Endothelial cell of umbilical vein (primary cell): ENCODE measurements around the gene ZMIZ1. TPM values are rescaled to one million over a fixed set of nuclear protein-coding genes. Genes with fewer than 3 reads are reported as not detected.

Experiments used
- BruUV-seq: library from RNA; stranded (reverse); fragments of 400-500 nt; replicated peaks from 2 replicates; lab custom pipeline; 2021; lab: Mats Ljungman, UMichigan
- CTCF ChIA-PET: fragments of 300-600, 350-600 bp; sonication (Branson Sonifier 250); formaldehyde crosslinking; loops from one replicate; lab custom pipeline; 2021; ENCODE audit warnings: antibody characterized with exemption, inconsistent platforms; lab: Charles Lee
- POLR2A ChIA-PET: fragments of 300-600, 350-600 bp; sonication (Branson Sonifier 250); formaldehyde crosslinking; loops from one replicate; lab custom pipeline; 2021; ENCODE audit warnings: antibody characterized with exemption, inconsistent platforms; lab: Charles Lee
- DNase-seq: peaks from one replicate; pipeline ENCODE4 v3.0.0-alpha.2; 2011; ENCODE audit warnings: low read depth, low spot score
- FAIRE-seq: peaks from 2 replicates; lab custom pipeline; 2011; peaks lifted over from hg19 to GRCh38; lab: Jason Lieb, UNC
- H2AFZ ChIP-seq: 2 replicates; pipeline ENCODE4 v1.6.0; 2012; ENCODE audit warnings: low read depth, low read length, control low read depth, inconsistent platforms
- H3K27ac ChIP-seq: 2 replicates; pipeline ENCODE4 v1.5.1; 2011; ENCODE audit warnings: low read depth, mild to moderate bottlenecking, control low read depth, low read length, moderate library complexity; ENCODE audit not compliant: insufficient read depth
- H3K27me3 ChIP-seq, 2 experiments: 2 replicates each; pipeline versions ENCODE4 v1.6.0 to v1.6.1; 2011; ENCODE audit warnings: low read length in 2 of 2, mixed read lengths in 1 of 2; ENCODE audit not compliant: control insufficient read depth in 2 of 2, insufficient read depth in 2 of 2
- H3K36me3 ChIP-seq, 2 experiments: 2 replicates in 1 of 2; 3 replicates in 1 of 2; pipeline ENCODE4 v1.5.1; 2011; ENCODE audit warnings: low read length in 2 of 2, mild to moderate bottlenecking in 1 of 2, moderate library complexity in 1 of 2; ENCODE audit not compliant: control insufficient read depth in 2 of 2, insufficient read depth in 2 of 2; ENCODE audit errors: extremely low read depth in 1 of 2
- H3K4me1 ChIP-seq: 3 replicates; pipeline ENCODE4 v1.5.1; 2011; ENCODE audit warnings: mild to moderate bottlenecking, low read length; ENCODE audit not compliant: control insufficient read depth, insufficient read depth; ENCODE audit errors: extremely low read depth
- H3K4me2 ChIP-seq: 2 replicates; pipeline ENCODE4 v1.6.1; 2011; ENCODE audit warnings: low read length, control low read depth, mixed read lengths; ENCODE audit not compliant: insufficient read depth
- H3K4me3 ChIP-seq, 3 experiments: fragments of 200-600 bp in 1 of 3; sonication (generic), shearing (Covaris generic) in 1 of 3; replicated peaks in 1 of 3; 2 replicates each; pipeline ENCODE4 v1.5.1; 2011 to 2016; ENCODE audit warnings: control low read depth in 3 of 3, low read length in 3 of 3, mild to moderate bottlenecking in 2 of 3, inconsistent platforms in 1 of 3, low read depth in 1 of 3, moderate library complexity in 1 of 3; ENCODE audit not compliant: insufficient read depth in 1 of 3
- H3K79me2 ChIP-seq: 2 replicates; pipeline ENCODE4 v1.6.0; 2012; ENCODE audit warnings: low read length, inconsistent platforms; ENCODE audit not compliant: control insufficient read depth, insufficient read depth
- H3K9ac ChIP-seq: replicated peaks from 2 replicates; pipeline ENCODE3; 2011; ENCODE audit warnings: low read length, control low read depth; ENCODE audit not compliant: insufficient read depth; ENCODE audit errors: extremely low read depth
- H3K9me1 ChIP-seq: replicated peaks from 3 replicates; pipeline ENCODE4 v1.6.0; 2011; ENCODE audit warnings: mild to moderate bottlenecking, low read length; ENCODE audit not compliant: control insufficient read depth, insufficient read depth; ENCODE audit errors: extremely low read depth
- H3K9me3 ChIP-seq: replicated peaks from 2 replicates; pipeline ENCODE4 v1.5.1; 2012; ENCODE audit warnings: low read length, inconsistent platforms; ENCODE audit not compliant: control insufficient read depth, insufficient read depth
- H4K20me1 ChIP-seq: replicated peaks from 2 replicates; pipeline ENCODE3; 2011; ENCODE audit warnings: mild to moderate bottlenecking, low read length; ENCODE audit not compliant: control insufficient read depth, insufficient read depth; ENCODE audit errors: extremely low read depth
- CTCF ChIP-seq, 2 donors: IDR thresholded peaks; 1 replicate in 1 of 2; 2 replicates in 1 of 2; pipeline ENCODE4 v1.5.1; 2011; ENCODE audit warnings: low read length in 2 of 2, mild to moderate bottlenecking in 2 of 2, moderate library complexity in 2 of 2, control low read depth in 1 of 2, inconsistent platforms in 1 of 2, low read depth in 1 of 2; ENCODE audit not compliant: insufficient read depth in 1 of 2; ENCODE audit errors: extremely low read depth in 1 of 2
- FOS ChIP-seq: IDR thresholded peaks from 2 replicates; pipeline ENCODE4 v1.6.1; 2011; ENCODE audit warnings: mild to moderate bottlenecking, low read length, moderate library complexity, borderline replicate concordance; ENCODE audit not compliant: insufficient read depth
- GATA2 ChIP-seq: IDR thresholded peaks from 2 replicates; pipeline ENCODE4 v1.7.0; 2011; ENCODE audit warnings: low read depth, mild to moderate bottlenecking, moderate library complexity, mixed read lengths, low read length; ENCODE audit not compliant: insufficient read length, insufficient read depth
- JUN ChIP-seq: IDR thresholded peaks from 2 replicates; pipeline ENCODE4 v1.6.1; 2011; ENCODE audit warnings: borderline replicate concordance, low read depth; ENCODE audit not compliant: insufficient read length, insufficient read depth
- MAX ChIP-seq: IDR thresholded peaks from 2 replicates; pipeline ENCODE4 v1.6.1; 2011; ENCODE audit not compliant: insufficient read depth, insufficient read length
- MYC ChIP-seq: IDR thresholded peaks from one replicate; pipeline ENCODE4 v1.6.1; 2011; ENCODE audit warnings: mild to moderate bottlenecking, low read depth, low read length
- POLR2AphosphoS5 ChIP-seq: IDR thresholded peaks from 2 replicates; pipeline ENCODE4 v1.6.1; 2012; ENCODE audit warnings: low read depth, mild to moderate bottlenecking, control low read depth, low read length, moderate library complexity; ENCODE audit not compliant: insufficient read depth
- dilution Hi-C: fragments of 300-500 bp; cut with MboI; formaldehyde crosslinking; loops from one replicate; pipeline ENCODE4 v1.15.0; 2019; ENCODE audit warnings: low sequenced_read_pairs; ENCODE audit not compliant: extremely low pct_ligation_motif_present
- intact Hi-C: fragments of 100-400 bp; cut with micrococcal nuclease; formaldehyde crosslinking; loops from one replicate; pipeline ENCODE4 v1.10.0; 2022
- polyA plus RNA-seq, 4 experiments: library from polyadenylated mRNA; depleted of rRNA in 3 of 4; stranded (reverse) in 3 of 4; unstranded in 1 of 4; fragments of >200 nt; gene quantifications; 2 replicates each; pipeline versions ENCODE4 v1.2.1 to v1.2.3, GENCODE V29; 2011 to 2012; ENCODE audit warnings: missing spikeins in 1 of 4
- total RNA-seq: library from RNA; stranded (reverse); gene quantifications from 2 replicates; pipeline ENCODE4 v1.2.3, GENCODE V29; 2021

Gene ZMIZ1
- total and polyA plus RNA-seq, 2 donors (not counting 3 experiments of a cell fraction or from before 2014, with no cell fraction given), result 12.5 to 46.7 TPM

GRCh38 chr10:79088176-79088575 lies 19.4 kb downstream of the ZMIZ1 start:
- ChIA-PET POLR2A (no interaction called here), CTCF (interaction anchor here (0.9 kb wide), 1 partner anchor 13 kb away, joined by 3 read pairs; no protein-coding TSS in a partner anchor)
- Histone ChIP-seq H2AFZ (no peak overlapping the region), H3K4me2 (no peak overlapping the region), H3K79me2 (peaks cover 87% of the 10 kb centered on the region), H3K27ac (no peak overlapping the region), H3K36me3 (no peaks in the 10 kb centered on the region), H3K27me3 (no peaks in the 10 kb centered on the region), H3K9me3 (no peaks in the 10 kb centered on the region), H3K9ac (no peak overlapping the region), H3K9me1 (no peaks in the 10 kb centered on the region), H3K4me3 (no peak overlapping the region), H3K4me1 (peaks cover 19% of the 10 kb centered on the region), H4K20me1 (no peaks in the 10 kb centered on the region)
- BruUV-seq, result no TSS peak
- DNase-seq (no peak), FAIRE-seq (no peak)
- intact Hi-C loops, result no loop called here
- dilution Hi-C loops, result no loop called here
- TF ChIP-seq CTCF (IDR thresholded peaks at IDR 0.05; ENCODE audit: extremely low read depth in 1 of 2, insufficient read depth in 1 of 2, low read depth in 1 of 2, low read length in 2 of 2) (no peak), GATA2 (no peak), POLR2AphosphoS5 (no peak), MYC (no peak), MAX (no peak), FOS (no peak), JUN (no peak)
